ENCODE data around the gene TRAPPC10. TPM values are rescaled to one million over a fixed set of nuclear protein-coding genes. Genes with fewer than 3 reads are reported as not detected.

The TRAPPC10 gene
- total and polyA plus RNA-seq, 2 of the 8 experiments (the other 6 are each of a cell fraction or from before 2014, with no cell fraction given) = 18.5 to 29.8 TPM

GRCh38 chr21:44078411-44078981 lies 66.4 kb downstream of the TRAPPC10 start (continued):
- TF ChIP-seq CHD7 (IDR thresholded peaks at IDR 0.05; ENCODE audit: insufficient replicate concordance, low read length) (no peak), TAF1 (IDR thresholded peaks at IDR 0.05; ENCODE audit: low read depth, low read length) (no peak), E2F6 (IDR thresholded peaks at IDR 0.05) (no peak), MAFK (IDR thresholded peaks at IDR 0.05; ENCODE audit: low read depth, low read length) (no peak), SIX5 (IDR thresholded peaks at IDR 0.05; ENCODE audit: low read depth, low read length) (no peak), RXRA (IDR thresholded peaks at IDR 0.05; ENCODE audit: insufficient read depth, low read depth, low read length) (no peak), SRF (IDR thresholded peaks at IDR 0.05; ENCODE audit: low read depth, low read length) (no peak), FOSL1 (IDR thresholded peaks at IDR 0.05; ENCODE audit: insufficient read depth, low read depth, low read length) (no peak), KDM4A (IDR thresholded peaks at IDR 0.05; ENCODE audit: low read depth, low read length, severe bottlenecking) (no peak), PHF8 (conservative IDR thresholded peaks at IDR 0.05; ENCODE audit: low read depth, low read length) (no peak), JUN (IDR thresholded peaks at IDR 0.05; ENCODE audit: low read depth, low read length) (no peak)
